Measurements from ENCODE around the gene MPRIP.
"Not testable (repeated sequence)": the region's sequence is repeated elsewhere in the genome, so short reads cannot be mapped to it uniquely, and the experiment has no call there.

MPRIP gene, protein sequence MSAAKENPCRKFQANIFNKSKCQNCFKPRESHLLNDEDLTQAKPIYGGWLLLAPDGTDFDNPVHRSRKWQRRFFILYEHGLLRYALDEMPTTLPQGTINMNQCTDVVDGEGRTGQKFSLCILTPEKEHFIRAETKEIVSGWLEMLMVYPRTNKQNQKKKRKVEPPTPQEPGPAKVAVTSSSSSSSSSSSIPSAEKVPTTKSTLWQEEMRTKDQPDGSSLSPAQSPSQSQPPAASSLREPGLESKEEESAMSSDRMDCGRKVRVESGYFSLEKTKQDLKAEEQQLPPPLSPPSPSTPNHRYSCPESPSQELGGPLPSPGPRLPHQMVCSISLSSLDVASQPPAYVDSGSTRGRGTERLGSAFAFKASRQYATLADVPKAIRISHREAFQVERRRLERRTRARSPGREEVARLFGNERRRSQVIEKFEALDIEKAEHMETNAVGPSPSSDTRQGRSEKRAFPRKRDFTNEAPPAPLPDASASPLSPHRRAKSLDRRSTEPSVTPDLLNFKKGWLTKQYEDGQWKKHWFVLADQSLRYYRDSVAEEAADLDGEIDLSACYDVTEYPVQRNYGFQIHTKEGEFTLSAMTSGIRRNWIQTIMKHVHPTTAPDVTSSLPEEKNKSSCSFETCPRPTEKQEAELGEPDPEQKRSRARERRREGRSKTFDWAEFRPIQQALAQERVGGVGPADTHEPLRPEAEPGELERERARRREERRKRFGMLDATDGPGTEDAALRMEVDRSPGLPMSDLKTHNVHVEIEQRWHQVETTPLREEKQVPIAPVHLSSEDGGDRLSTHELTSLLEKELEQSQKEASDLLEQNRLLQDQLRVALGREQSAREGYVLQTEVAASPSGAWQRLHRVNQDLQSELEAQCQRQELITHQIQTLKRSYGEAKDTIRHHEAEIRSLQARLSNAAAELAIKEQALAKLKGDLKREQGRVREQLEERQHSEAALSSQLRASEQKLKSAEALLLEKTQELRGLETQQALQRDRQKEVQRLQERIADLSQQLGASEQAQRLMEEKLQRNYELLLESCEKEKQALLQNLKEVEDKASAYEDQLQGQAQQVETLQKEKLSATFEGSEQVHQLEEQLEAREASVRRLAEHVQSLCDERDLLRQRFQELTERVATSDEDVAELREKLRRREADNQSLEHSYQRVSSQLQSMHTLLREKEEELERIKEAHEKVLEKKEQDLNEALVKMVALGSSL (N-terminal part only)

DNA sequence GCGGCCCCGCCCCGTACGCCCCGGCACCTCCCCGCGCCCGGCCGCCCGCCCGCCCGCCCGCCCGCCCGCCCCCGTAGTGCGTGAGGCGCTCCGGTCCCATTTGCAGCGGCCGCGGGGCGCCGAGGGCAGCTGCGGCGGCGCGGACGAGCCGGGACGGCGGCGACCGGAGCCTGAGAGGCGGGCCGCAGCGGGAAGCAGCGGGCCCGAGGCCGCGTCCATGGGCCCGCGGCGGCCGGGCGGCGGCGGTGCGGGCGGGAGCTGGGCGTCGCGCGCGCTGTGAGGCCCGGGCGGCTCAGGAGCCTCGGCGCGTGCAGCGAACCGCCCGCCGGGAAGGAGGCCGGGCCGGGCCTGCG lies at the start of gene MPRIP:
Gene MPRIP, plus strand, starts transcription at position 74 of the 353 bp plus-strand sequence. CDS start 392 bp downstream, outside the sequence.
- DNase-seq, result no peak

DNA sequence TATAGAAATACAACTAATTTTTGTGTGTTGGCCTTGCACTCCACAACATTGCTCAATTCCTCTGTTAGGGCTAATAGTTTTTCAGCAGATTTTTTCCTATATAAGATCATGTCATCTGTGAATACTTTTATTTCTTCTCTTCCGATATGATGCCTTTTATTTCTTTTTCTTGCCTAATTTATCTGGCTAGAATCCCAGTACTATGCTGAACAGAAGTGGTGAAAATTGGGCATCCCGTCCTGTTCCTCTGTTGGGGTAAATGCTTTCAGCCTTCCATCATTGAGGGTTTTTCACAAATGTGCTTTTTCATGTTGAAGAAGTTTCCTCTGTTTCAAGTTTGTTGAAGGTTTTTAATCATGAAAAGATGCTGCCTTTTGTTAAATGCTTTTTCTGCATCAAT lies 47.6 kb upstream of the MPRIP start:
- no peak for DNase-seq

DNA sequence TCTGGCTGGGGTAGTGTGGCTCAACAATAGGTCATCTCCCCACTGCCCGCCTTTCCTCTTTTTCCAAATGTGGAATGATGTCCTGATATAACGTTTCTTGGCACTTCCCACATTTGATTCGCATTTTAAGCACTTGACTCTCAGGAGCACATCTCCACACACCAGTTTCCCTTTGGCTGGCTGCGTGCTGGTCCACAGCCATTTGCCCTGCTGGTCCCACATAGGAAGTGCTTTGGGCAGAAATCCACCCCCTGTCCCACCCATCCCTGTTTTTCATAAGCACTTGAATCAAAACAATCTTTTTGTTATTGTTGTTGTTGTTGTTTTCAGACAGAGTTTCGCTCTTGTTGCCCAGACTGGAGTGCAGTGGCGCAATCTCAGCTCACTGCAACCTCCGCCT lies 46.3 kb upstream of the MPRIP start:
- no peak for DNase-seq

DNA sequence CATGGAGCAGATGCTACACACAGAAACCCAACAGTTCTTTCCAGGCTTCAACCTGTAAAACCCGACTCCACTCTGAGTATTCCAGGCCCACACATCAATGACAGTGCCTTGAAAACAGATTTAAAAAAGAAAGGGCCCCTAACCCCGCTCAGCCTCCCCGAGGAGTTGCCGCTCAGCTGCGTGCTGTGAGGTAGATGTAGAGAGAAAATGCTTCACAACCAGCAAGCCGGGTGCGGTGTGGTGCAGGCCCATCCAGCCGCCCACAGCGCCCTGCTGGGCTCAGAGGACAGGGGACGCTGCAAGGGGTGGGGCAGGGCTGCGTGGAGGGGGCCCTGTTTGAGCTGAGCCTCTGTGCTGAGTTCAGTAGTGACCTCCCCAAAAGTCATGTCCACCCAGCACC lies 45.5 kb upstream of the MPRIP start:
- DNase-seq, result not testable (repeated sequence)

DNA sequence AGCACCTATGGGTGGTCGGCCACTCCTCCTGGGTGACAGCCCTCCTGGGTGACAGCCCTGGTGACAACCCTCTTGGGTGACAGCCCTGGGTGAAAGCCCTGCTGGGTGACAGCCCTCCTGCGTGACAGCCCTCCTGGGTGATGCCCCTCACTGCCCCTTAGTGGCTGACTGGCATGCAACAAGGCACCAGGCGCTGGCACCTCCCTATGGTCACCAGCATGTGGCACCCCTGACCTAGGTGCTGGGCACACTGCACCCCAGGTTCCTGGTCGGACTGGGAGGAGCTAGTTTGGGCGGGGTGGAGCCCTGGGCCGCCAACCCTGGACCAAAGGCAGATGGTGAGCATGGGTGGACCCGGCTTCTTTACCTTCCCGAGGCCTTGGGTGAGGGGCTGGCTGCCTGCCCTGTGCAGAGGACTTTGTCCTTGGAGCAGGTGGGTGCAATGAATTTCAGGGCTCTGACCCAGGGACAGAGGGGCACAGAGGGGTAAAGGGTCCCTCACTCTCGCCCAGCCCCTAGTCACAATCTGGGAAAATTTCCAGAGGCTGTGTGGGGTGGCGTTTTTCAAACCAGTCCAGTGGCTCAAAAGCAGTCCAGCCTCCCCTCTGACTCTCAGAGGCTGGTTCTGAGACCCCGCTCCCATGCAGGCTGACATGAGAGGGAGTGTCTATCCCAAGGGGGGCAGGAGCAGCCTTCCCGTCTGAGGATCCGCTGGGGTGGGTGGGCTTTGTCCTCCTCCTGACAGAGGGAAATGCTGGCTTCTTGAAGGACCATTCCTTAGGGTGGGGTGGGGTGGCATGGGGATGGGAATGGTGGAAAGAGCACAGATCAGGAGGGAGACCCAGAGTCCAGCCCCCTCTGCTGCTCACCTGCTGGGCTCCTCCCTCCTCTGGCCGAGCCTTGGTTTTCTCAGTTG lies 44.5 kb upstream of the MPRIP start:
- DNase-seq, result no peak

GRCh38 chr17:16999931-17000625 lies 42.2 kb upstream of the MPRIP start:
- DNase-seq, result no peak

DNA sequence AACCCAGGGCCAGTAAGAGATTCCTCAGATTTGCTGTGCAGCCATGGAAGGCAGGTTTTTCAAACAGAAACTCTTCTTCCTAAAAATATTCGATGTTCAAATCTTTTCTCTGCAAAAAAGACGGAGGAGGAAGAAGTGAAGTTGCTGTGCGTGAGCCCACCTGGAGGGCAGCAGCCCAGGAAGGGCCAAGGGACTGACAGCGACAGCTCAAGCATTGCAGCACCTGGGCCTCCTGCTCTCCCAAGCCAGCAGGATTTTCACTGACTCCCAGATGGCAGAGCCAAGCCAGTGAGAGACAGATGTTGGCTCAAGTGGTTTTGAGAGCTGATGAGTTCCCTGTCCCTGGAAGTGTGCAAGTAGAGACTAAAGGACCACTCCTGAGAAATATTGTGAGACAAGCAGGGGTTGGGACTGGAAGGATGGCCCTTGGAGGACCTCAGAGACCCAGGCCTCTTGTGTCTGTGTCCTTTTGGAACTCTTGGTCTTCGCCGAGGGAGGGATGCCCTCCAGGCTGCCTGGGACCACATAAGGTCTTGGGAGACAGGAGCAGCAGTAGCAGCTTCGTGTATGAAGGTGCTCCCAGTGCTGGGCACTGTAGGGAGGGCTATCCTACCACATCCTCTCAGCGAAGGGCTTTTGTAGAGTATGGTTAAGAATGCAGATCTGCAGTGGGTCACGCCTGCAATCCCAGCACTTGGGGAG lies 41.0 kb upstream of the MPRIP start:
- no peak for DNase-seq

DNA sequence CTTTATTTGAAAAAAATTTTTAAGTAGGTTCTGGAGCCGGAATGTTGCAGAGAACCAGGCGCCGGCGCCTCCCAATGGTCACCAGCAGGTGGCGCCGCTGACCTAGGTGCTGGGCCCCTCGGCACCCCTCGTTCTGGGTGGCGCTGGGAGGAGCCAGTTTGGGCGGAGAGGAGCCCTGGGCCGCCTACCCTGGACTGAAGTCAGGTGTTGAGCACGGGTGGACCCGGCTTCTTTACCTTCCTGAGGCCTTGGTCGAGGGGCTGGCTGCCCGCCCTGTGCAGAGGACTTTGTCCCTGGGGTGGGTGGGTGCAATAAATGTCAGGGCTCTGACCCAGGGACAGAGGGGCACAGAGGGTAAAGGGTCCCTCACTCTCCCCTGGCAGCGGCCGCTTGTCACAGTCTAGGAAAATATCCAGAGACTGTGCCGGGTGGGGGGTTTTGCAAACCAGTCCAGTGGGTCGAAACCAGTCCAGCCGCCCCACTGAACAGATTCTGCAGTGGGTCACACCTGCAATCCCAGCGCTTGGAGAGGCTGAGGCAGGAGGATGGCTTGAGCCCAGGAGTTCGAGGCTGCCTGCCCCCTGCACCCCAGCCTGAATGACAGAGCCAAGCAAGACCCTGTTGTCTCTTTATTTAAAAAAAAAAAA lies 40.3 kb upstream of the MPRIP start:
- DNase-seq, result peak; percentile 17 to 83

- not testable (repeated sequence) for DNase-seq
These were observed 39.2 kb upstream of the MPRIP start for GRCh38 chr17:17002731-17003715.

DNA sequence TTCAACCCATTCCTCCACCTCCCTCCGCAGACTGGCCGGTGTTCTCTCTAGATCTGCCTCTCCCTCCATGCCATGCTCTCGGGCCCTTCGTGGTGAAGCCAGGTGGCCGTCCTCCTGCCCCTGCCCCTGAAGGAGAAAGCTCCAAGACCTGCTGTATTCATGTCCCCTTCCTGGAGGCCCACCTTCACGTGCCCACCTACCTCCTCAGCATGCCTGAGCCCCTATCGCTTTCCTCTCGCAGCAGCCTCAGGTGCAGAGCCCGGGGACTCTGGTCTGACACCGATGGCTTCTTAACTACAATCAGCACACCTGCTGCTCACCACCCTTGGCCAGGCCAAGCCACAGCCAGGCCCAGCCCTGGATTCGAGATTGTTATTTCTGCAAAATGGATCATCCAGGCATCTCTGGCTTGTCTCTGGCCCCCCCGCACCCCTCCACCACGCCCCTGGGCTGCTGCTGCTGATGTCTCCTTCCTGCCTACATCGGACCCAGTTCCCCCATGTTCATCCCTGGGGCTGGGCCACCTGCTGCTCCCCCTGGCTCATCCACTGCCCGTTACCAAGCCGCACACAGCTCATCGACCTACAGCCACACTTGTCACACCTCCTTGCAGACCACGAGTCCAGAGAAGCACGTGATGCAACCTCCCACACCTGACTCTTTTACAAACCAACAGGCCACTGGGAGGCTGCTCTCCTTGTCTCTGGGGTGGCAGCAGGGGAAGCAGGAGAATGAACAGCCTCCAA lies 37.8 kb upstream of the MPRIP start:
- no peak for DNase-seq

DNA sequence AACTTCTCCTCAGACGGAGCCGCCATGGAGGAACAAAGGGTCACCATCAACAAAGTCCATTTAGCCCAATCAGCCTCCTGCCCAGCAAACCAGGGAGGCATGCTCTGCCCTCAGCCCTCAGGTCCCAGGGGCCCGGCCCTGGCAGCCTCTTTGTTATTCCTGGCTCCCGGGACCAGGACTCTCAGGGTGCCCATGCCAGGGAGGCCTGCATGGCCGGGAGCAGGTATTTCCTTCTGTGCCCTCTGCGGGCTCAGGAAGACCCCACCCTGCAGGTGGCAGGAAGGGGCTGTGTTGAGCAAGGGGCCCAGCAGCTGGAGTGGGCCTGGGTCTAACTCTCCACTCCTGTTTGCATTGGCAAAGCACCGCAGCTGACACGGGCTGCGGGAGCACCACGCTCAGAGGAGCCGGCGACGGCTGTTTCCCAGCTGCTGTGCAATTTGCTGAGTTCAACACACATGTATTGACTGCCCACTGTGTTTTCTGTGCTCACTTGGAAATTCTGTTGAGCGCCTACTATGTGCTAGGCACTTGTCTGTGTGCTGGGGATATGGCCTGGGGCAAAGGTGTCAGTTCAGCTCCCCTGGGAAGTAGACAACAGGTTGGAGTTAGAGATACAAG lies 37.2 kb upstream of the MPRIP start:
- DNase-seq, result not testable (repeated sequence)

DNA sequence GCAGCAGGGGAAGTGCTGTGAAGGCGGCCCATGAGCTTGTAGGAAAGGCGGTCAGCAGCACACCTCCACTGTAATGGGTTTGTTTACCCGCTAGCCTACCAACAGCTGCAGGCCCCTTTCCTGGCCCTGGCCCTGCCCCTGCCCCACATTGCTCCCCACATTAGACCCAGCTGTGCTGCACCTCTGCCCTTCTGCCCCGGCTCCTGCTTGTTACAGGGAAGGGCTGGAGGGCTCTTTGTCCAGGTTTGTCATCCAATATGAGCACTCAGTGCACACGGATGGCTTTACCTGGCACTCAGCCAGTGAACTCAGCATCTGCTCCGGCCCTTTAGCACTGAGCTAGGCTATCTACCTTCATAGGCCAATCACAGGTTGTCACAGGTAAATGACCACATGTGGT lies 34.4 kb upstream of the MPRIP start:
- not testable (repeated sequence) for DNase-seq

- not testable (repeated sequence) for DNase-seq
These were observed 33.4 kb upstream of the MPRIP start for GRCh38 chr17:17008621-17009397.

- not testable (repeated sequence) for DNase-seq
These were observed 32.3 kb upstream of the MPRIP start for GRCh38 chr17:17009972-17010371.

DNA sequence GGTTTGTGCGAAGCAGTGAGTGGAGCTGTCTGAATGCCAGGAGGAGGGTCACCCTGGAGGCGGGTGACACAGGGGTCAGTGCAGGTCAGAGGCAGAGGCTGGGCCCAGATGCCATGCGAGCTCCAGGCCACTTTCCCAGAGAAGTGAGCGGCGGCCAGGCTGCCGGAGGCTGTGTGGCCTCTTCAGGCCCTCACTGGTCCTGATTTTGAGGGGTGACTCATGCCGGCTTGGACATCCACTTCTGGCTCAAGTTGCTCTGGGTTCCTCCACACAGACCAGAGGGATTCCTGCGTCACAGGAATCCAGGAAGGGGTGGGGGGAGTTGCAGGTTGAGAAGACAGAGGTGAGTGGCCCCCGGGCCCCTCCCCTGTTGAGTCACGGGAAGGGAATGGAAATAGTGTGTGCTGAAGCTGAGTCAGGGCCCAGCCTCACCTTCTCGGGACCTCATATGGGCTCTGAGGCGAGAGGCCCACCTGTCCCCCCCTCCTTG lies 31.7 kb upstream of the MPRIP start:
- DNase-seq, result not testable (repeated sequence)

DNA sequence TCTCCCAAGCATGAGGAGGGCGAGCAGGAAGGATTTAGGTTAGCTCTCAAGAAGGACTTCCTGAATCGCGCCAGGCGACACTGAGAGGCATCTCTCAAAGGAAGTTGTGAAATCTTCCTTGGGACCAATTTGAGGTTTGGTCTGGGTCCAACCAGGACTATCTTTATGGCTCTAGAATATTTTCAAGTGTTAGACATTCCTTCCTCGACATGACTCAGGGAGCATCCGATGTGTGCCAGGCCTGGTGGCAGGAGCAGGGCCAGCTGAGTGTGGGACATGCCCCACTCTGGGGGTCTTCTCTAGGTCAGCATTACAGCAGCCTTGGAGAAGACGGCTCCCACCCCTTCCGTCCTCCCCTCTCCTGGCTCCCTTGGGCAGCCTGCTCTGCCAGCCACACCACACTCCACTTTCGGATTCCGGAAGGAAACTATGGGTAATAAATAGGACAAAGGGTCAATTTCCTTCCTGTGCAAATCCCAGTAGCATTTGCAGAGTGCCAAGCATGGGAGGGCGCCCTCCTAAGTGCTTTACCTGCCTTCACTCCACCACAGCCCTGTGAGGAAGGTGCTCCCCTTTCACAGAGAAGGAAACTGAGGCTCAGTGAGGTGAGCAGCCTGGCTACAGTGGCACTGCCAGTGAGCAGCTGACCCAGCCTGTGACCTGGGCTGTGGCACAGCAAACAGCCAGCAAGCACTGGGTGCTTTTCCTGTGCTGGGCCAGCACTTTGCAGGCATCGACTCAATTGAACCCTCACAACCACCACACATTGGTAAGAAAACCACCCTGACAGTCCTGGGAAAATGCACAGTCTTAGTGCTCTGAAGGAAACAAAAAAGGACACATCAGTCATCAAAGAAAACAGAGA lies 31.0 kb upstream of the MPRIP start:
- peak in 1 of 2 donors; percentile 14 for DNase-seq

All from inflammatory macrophage treated with lipopolysaccharide for 1 hour (primary cell).